Esophagus squamous epithelium (tissue), 5 donors: Measurements from ENCODE around the gene ARHGEF12. TPM values are rescaled to one million over a fixed set of nuclear protein-coding genes. Genes with fewer than 3 reads are reported as not detected.
"Not testable (repeated sequence)": the region's sequence is repeated elsewhere in the genome, so short reads cannot be mapped to it uniquely, and the experiment has no call there.

Experiments
- DNase-seq: peaks from one replicate; lab custom pipeline; 2025; lab: John Stamatoyannopoulos, UW
- H3K27ac ChIP-seq, 4 donors: fragments of 200-600 bp; sonication (generic); one replicate each; pipeline ENCODE4 v1.5.1; 2016 to 2019; ENCODE audit warnings: mild to moderate bottlenecking in 1 of 4
- H3K27me3 ChIP-seq, 4 donors: fragments of 200-600 bp; sonication (generic); 1 replicate in 3 of 4; 2 replicates in 1 of 4; pipeline versions ENCODE4 v1.5.1 to v1.6.0; 2017 to 2021; ENCODE audit warnings: antibody characterized with exemption in 1 of 4
- H3K36me3 ChIP-seq, 3 donors: fragments of 200-600 bp; sonication (generic); one replicate each; pipeline ENCODE4 v1.5.1; 2016 to 2019
- H3K4me1 ChIP-seq, 3 donors: fragments of 200-600 bp; sonication (generic); one replicate each; pipeline ENCODE4 v1.5.1; 2017 to 2019
- H3K4me3 ChIP-seq, 4 donors: fragments of 200-600 bp; sonication (generic); 1 replicate in 3 of 4; 2 replicates in 1 of 4; pipeline ENCODE4 v1.5.1; 2016 to 2019; ENCODE audit warnings: mild to moderate bottlenecking in 2 of 4, moderate library complexity in 1 of 4
- H3K9me3 ChIP-seq, 3 donors: fragments of 200-600 bp; sonication (generic); one replicate each; pipeline ENCODE4 v1.5.1; 2016 to 2019
- POLR2A ChIP-seq, 4 donors: fragments of 450-650 bp; IDR thresholded peaks; one replicate each; pipeline ENCODE4 v1.6.1; 2017; ENCODE audit warnings: antibody characterized with exemption in 4 of 4, mild to moderate bottlenecking in 4 of 4, moderate library complexity in 3 of 4
- WGBS, 2 donors: methylation state at CpG; one replicate each; pipeline ENCODE4 v1.1.5; 2018; 5-methylcytosine and 5-hydroxymethylcytosine counted together
- intact Hi-C: fragments of 100-400 bp; cut with DNase I; formaldehyde crosslinking; loops from one replicate; pipeline ENCODE4 v1.15.0; 2022
- total RNA-seq, 4 donors: library from RNA; depleted of rRNA; stranded (reverse); fragments of >200 nt; gene quantifications; one replicate each; pipeline ENCODE4 v1.1.0, GENCODE V29; 2016
- TF ChIP-seq, protein P1 (sequence below), 6 experiments: fragments of 450-650 bp in 4 of 6; fragments of 200-600 bp in 2 of 6; sonication (generic) in 2 of 6; IDR thresholded peaks; one replicate each; pipeline ENCODE4 v1.5.1; 2016 to 2019; ENCODE audit warnings: antibody characterized with exemption in 6 of 6, mild to moderate bottlenecking in 4 of 6, moderate library complexity in 4 of 6
- donor health status: DM: yes; HTN: yes; CAD: no.

The ARHGEF12 gene
- total RNA-seq, 4 donors from 2014 or later = 57.4 to 106 (median 70.7) TPM

DNA sequence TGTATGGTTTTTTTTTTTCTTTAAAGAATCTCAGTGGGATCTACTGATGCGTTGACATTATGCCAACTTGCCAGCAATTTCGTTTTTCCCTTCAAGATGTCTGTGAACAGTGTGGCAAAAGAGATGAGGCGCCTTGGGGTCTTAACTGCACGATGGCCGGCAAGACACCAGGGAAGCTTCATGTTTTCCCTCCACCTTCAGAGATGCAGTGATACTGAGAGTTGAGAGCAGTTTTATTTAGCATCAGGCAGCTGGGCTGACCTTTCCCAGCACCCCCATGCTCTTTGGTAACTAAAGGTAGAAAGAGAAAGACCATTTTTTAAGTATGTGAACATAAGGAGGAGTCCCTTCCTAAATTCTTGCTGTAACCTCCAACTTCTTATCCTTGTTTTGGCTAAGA lies 163.6 kb downstream of the ARHGEF12 start:
- no peak overlapping the region for H3K4me3 ChIP-seq
- no peak for TF ChIP-seq POLR2A (IDR thresholded peaks at IDR 0.05)
- TF ChIP-seq, protein P1, sequence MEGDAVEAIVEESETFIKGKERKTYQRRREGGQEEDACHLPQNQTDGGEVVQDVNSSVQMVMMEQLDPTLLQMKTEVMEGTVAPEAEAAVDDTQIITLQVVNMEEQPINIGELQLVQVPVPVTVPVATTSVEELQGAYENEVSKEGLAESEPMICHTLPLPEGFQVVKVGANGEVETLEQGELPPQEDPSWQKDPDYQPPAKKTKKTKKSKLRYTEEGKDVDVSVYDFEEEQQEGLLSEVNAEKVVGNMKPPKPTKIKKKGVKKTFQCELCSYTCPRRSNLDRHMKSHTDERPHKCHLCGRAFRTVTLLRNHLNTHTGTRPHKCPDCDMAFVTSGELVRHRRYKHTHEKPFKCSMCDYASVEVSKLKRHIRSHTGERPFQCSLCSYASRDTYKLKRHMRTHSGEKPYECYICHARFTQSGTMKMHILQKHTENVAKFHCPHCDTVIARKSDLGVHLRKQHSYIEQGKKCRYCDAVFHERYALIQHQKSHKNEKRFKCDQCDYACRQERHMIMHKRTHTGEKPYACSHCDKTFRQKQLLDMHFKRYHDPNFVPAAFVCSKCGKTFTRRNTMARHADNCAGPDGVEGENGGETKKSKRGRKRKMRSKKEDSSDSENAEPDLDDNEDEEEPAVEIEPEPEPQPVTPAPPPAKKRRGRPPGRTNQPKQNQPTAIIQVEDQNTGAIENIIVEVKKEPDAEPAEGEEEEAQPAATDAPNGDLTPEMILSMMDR (IDR thresholded peaks at IDR 0.05) = no peak
- peaks cover 0 to 13% (median 0%) of the 10 kb centered on the region in 3 donors for H3K4me1 ChIP-seq
- no peaks in the 10 kb centered on the region for H3K36me3 ChIP-seq
- intact Hi-C loops = no loop called here
- DNase-seq = no peak
- WGBS, 2 donors = 40 to 78% methylated on average over 2 to 5 of the region's 5 CpGs
- H3K27ac ChIP-seq = no peak overlapping the region
- peaks cover 0 to 30% (median 0%) of the 10 kb centered on the region in 4 donors for H3K27me3 ChIP-seq
- no peaks in the 10 kb centered on the region for H3K9me3 ChIP-seq

DNA sequence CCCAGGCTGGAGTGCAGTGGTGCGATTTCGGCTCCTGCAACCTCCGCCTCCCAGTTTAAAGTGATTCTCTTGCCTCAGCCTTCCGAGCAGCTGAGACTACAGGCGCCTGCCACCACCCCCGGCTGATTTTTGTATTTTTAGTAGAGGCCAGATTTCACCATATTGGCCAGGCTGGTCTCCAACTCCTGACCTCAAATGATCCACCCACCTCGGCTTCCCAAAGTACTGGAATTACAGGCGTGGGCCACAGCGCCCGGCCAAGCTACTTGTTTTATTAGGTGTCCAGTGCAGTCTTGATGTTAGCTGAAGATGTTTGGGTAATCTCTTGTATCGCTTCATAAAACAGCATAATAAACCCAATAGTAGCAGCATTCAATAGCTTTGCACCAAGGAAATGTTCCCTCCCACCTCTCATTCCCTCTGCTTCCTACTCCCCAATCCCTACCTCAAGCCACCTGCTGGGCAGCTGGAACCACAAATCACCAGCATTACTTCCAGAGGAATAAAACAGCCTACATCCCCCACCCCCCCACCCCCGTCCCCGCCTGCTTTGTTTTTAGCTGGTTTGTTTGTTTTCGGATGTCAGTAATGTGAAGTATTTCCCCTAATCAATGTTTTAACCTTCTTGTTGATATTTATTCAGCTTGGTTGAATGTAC lies 164.3 kb downstream of the ARHGEF12 start:
- Histone ChIP-seq H3K4me3 (no peak overlapping the region), H3K36me3 (no peaks in the 10 kb centered on the region), H3K9me3 (no peaks in the 10 kb centered on the region), H3K27ac (no peak overlapping the region), H3K4me1 (peaks cover 0 to 13% (median 0%) of the 10 kb centered on the region in 3 donors), H3K27me3 (peaks cover 0 to 35% (median 0%) of the 10 kb centered on the region in 4 donors)
- 62 to 77% methylated on average over 8 to 13 of the region's 14 CpGs for WGBS, 2 donors
- no peak for TF ChIP-seq POLR2A (IDR thresholded peaks at IDR 0.05)
- TF ChIP-seq, protein P1 (IDR thresholded peaks at IDR 0.05) = no peak
- intact Hi-C loops = no loop called here
- no peak for DNase-seq

DNA sequence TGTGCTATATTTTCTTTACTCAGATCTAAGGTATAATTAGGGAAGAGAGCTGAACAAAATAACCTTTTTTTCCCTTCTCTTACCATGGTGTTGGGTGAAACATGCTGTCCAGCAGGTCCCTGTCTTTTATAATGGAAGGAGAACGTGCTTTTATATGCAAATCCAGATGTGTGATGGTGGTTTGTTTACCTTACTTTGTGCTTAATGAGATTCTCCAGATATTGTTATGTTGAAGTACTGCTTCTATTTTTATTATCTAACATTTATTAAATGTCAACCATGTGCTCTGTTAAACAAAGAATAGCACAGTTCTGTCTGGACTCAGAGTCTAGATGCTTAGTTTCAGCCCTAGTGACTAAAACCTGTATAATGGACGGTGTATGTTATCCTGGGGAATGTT lies 165.2 kb downstream of the ARHGEF12 start:
- TF ChIP-seq, protein P1 (IDR thresholded peaks at IDR 0.05) = no peak
- no peak for TF ChIP-seq POLR2A (IDR thresholded peaks at IDR 0.05)
- Histone ChIP-seq H3K4me3 (no peak overlapping the region), H3K27ac (no peak overlapping the region), H3K27me3 (peaks cover 0 to 44% (median 0%) of the 10 kb centered on the region in 4 donors), H3K4me1 (peaks cover 0 to 6% (median 0%) of the 10 kb centered on the region in 3 donors), H3K9me3 (no peaks in the 10 kb centered on the region), H3K36me3 (no peaks in the 10 kb centered on the region)
- 44 to 48% methylated on average over 2 of the region's 2 CpGs for WGBS, 2 donors
- intact Hi-C loops = no loop called here
- no peak for DNase-seq

DNA sequence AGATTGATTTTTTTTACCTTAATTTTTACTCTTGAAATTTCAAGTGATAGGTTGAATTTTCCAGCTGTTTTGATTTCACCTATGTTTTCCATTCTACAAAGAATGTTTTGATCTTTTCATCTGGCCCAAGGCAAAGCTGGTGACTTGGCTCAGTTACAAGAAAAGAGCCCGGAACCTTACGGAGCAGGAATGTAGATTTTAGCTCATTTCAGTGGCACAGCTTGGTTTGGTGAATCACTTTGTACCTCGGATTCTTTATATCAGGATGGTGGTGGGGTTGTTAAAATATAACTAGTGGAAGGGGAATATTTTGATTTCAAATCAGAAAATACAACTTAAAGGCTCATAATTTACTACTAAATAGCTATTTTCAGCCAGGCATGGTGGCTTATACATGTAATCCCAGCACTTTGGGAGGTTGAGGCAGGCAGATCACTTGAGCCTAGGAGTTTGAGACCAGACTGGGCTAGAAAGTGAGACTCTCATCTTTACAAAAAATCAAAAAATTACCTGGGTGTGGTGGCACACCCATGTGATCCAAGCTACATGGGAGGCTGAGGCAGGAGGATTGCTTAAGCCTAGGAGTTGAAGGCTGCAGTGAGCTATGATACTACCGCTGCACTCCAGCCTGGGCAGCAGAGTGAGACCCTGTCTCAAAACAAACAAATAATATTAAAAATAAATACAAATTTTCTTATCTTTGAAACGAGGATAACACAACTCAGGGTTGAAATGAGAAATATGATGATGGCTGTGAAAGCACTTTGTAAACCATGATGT lies 166.0 kb downstream of the ARHGEF12 start:
- DNase-seq = no peak
- no peaks in the 10 kb centered on the region for H3K9me3 ChIP-seq
- no peak overlapping the region for H3K4me3 ChIP-seq
- H3K27me3 ChIP-seq = peaks cover 0 to 46% (median 0%) of the 10 kb centered on the region in 4 donors
- intact Hi-C loops = no loop called here
- no peaks in the 10 kb centered on the region for H3K4me1 ChIP-seq
- TF ChIP-seq, protein P1 (IDR thresholded peaks at IDR 0.05) = no peak
- no peak for TF ChIP-seq POLR2A (IDR thresholded peaks at IDR 0.05)
- WGBS, 2 donors = 51 to 52% methylated on average over 5 of the region's 5 CpGs
- H3K27ac ChIP-seq = no peak overlapping the region
- no peaks in the 10 kb centered on the region for H3K36me3 ChIP-seq

- intact Hi-C loops, H3K4me3 ChIP-seq, H3K27ac ChIP-seq, H3K9me3 ChIP-seq, H3K36me3 ChIP-seq, H3K4me1 ChIP-seq, DNase-seq: not testable (repeated sequence)
- H3K27me3 ChIP-seq = peaks cover 0 to 58% (median 0%) of the 10 kb centered on the region in 4 donors
- WGBS, 2 donors = 92 to 93% methylated on average over 2 of the region's 3 CpGs
These were observed 167.3 kb downstream of the ARHGEF12 start for GRCh38 chr11:120503529-120503928.
